CD4-positive, alpha-beta T cell treated with Interferon gamma for 1 hour (primary cell): ENCODE measurements around the gene HLA-C.
"Not testable (repeated sequence)": the region's sequence is repeated elsewhere in the genome, so short reads cannot be mapped to it uniquely, and the experiment has no call there.

ENCODE experiments used
- DNase-seq: peaks from one replicate; pipeline ENCODE4 v3.0.0-alpha.2; 2020

The HLA-C gene

DNA sequence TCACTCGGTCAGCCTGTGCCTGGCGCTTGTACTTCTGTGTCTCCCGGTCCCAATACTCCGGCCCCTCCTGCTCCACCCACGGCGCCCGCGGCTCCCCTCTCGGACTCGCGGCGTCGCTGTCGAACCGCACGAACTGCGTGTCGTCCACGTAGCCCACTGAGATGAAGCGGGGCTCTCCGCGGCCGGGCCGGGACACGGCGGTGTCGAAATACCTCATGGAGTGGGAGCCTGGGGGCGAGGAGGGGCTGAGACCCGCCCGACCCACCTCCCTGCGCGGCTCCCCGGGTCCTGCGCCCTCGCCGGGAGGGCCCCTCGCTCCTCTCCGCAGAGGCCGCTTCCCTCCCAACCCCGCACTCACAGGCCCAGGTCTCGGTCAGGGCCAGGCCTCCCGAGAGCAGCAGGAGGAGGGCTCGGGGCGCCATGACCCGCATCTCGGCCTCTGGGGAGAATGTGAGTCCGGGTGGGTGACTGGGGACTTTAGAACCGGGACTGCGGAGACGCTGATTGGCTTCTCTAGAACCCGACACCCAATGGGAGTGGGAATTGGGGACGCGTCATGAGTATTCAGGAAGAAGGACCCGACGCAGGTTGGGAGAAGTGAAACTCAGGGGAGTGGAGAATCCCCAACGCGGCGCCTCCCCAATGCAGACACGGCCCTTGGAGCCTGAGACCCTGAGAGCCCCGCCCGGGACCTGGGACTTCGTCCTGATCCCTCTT lies at the start of gene HLA-C:
Gene HLA-C (minus strand): TSS at position 452 of the 717 bp plus-strand sequence. CDS start 21 bp downstream, at position 431.
- peak; percentile 94 for DNase-seq

DNA sequence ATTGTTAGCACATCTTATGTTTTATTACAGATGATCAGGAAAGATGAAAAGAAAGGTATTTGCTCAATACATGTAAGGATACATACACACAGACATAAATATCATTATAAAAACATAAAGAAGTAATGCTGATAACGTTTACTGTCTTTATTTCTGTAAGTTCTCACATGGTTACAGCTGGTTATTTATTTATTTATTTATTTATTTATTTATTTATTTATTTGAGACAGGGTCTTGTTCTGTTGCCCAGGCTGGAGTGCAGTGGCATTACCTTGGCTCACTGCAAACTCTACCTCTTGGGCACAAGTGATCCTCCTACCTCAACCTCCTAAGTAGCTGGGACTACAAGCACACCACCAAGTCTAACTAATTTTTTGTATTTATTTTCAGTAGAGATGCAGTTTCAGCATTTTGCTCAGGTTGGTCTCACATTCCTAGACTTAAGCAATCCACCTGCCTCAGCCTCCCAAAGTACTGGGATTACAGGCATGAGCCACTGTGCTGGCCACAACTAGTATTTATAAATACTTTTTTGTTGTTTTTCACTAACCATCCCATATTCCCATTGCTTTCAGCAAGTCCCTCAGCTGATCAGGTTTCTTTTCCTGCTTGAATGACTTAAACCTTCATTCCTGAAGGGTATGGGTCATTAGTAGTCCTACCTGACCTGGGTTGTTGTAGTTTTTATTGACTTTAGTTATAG lies 49.3 kb upstream of the HLA-C start:
- DNase-seq, result no peak

DNA sequence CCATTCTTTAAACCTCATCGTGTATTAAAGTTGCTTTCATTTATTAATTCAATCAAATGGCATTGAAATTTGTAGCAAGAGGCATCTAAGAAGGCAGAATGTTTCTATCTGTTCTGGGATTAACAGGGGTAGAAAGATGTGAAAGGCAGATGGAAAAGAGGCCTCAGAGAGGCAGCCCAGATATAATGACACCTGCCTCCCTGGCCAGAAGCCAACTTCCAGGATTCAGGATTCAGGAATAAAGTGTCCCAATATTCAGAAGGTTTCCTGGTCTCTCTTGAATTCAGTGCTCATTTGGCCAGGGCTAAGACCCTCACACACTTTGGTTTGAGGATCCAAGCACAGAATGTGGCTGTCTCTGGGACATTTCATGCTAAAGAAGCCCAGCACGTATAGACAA lies 45.1 kb upstream of the HLA-C start:
- DNase-seq, result no peak

DNA sequence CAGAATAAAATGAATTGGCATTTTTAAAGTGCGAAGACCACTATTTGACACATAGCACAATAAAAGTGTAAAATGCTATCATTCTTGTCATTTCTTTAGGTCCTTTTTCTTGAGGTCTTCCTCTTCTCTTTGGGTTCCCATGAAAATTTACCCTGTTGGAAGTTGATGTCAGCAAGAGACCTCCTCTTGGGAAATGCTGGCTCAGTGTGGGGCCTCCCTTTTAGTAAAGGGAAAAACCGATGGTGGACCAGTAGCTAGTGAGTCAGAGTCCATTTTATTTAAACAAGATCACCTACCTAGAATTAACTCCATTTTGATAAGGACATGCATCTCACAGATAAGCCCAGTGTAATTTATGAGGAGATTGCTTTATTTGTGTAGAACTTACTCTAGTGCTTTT lies 37.7 kb upstream of the HLA-C start:
- DNase-seq, result no peak

DNA sequence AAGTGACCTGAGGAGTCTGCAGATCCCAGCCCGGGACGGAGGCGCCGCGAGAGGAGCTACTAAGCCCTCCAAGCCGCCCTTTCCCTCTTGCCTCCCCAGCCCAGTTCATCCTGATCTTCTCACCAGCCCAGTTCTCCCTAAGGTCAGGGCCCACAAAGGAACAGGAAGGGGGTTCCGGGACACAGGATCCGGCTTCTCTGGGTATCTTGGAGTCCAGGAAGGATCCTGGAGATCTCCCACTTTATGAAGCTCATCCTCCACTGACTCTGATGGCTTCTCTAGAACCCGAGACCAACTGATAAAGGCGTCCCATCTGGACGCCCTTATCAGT lies 36.9 kb upstream of the HLA-C start:
- no peak for DNase-seq

DNA sequence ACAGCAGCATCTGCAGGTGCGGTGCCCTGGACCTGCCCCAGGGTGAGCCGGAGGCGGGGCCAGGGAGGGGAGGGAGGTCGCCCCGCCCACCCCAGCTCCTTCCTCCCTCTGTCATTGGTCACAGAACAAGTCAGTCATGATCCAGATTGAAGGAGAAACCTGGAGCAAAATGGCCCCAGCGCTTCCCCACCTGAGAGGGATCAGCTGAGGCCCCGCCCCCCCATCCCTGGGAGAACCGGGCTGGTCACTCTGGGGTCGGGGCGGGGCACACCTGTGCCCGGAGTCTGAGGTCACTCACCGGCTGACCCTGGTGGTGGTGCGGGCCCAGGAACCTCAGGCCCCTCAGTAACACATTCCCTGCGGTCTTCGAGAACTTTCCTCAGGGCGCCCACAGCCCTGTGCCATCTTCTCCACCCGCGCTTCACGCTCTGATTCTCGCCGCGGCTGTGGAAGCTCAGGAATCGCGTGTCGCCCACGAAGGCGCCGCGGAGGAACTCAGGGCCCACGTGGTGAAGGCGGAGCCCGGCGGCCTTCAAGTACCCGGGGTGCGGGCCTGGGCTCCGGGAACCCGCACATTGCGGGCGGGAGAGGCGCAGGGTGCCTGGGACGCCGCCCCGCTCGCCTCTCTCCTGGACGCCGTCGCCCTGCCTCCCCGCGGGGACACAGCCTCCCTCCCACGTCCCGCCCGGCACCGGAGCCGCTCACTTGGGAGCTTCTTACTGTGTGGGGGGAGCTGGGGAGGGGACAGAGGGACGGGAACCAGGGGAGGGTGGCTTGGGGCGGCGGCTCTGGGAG lies 36.4 kb upstream of the HLA-C start:
- peak; percentile 83 for DNase-seq

DNA sequence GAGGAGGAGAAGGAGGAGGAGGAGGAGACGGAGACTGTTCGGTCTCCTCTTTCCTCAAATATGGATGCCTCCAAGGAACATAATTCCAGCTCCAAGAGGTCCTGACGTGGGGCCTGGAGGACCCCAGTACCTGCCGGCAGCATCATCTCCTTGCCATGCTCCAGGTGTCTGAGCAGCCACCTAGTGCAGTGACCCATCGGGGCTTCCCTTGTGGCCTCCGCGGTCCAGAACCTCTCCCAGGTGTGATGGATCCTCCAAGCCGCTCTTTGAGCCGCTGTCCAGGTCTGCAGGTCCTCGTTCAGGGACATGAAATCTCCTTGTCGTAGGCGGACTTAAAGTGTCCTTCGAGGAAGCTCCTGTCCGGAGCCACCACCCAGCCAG lies 35.8 kb upstream of the HLA-C start:
- DNase-seq, result no peak

DNA sequence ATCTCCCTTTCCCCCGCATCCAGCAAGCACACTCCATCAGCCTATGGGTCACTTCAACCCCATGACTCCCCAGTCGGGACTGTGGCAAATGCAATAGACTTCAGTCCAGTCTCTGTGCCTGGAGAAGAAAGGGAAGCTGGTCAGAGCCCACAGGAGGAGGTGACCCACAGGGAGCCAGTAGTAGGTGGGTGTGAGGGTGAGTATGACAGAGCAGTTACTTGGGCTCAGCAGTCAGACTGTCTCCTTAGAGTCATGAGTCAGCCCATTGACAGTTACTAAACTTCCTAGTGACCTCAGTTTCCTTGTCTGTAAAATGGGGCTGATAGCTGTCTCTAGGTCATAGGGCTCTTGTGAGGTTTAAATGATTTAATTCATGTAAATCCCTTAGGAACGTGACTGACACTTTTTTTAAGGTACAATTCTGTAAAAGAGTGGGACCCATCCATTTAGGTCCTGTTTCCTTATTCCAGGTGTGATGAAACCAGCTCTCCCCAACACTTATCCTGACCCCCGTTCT lies 33.9 kb upstream of the HLA-C start:
- no peak for DNase-seq

DNA sequence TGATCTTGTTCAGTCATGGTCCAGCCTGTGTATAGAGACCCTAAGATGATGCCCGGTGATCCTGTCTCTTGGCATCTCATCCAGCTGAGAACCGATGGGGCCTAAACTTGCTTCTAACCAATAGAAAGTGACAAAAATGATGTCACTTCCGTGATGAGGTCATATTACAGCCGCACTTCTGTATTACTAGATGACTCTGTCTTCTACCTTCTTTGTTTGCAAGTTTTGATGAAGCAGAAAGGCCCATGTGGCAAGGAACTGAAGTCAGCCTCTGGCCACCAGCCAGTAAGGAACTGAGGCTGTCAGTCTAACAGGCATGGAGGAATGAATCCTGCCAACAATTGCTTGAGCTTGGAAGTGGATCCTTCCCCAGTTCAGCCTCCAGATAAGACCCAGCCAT lies 32.8 kb upstream of the HLA-C start:
- no peak for DNase-seq

DNA sequence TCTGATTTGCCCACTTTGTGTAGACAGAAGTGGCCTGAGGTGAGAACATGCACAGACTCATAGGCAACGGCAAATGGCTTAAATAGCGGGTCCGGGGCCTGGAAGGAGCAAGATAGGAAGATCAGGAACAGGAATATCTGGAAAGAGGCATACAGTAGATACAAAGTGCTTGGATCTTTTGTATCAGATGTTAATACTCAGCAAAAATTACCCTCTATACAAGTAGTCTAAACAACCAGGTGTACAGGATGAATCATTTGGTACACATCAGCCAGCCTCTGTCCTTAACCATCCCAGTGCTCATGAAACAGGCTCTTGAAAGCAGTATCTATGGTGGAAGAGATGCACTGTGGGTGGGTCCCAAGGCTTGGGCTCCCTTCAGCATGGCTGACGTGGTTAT lies 28.9 kb upstream of the HLA-C start:
- DNase-seq, result no peak

DNA sequence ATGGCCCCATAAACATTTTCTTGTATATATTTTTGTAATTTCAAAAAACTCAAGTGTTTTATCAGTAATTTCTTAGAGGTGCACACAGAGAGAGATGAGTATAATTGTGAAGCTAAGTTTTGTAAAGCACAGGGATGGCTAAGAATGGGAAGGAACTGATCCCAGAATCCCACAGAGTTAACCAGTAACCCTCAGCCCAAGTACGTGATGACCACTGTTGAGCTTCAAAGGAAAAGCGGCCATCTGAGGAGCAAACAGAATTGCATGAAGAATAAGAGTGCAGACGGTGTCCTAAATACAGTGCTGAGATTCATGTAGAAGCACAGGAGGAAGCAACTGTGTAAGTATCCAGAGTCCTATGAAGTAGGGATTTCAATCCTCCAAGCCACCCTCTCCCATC lies 28.1 kb upstream of the HLA-C start:
- no peak for DNase-seq

DNA sequence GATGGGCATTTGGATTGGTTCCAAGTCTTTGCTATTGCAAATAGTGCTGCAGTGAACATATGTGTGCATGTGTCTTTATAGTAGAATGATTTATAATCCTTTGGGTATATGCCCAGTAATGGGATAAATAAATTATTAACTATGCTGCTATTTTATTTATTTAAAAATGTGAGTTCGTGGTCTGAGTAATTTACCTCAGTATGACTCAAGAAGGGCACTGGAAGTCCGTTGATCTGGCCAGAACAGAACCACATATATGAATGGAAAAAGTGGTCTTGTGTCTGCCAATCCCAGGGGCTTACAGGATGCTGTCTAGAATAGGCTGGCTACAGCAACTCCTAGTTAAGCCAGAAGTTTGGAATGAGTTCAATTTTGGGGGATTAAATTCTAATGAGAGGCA lies 27.6 kb upstream of the HLA-C start:
- DNase-seq, result no peak

DNA sequence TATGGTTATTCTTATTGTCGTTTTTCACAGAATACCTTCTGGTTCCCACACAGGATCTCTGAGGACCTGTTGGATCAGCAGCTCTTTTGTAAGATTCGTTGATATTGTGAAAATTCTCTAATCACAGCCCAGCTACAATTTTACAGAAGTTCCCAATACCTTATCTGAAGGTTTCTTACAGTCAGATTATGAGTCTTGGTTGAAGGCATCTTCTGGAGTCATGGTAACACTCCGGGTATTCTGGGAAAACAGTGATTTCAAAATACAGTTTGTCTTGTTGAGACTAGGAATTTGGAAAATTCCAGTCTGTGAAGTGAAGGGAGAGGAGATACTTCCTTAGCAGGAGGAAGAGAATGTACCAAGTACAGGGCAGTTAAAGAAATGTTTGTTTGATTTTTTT lies 22.2 kb upstream of the HLA-C start:
- no peak for DNase-seq

DNA sequence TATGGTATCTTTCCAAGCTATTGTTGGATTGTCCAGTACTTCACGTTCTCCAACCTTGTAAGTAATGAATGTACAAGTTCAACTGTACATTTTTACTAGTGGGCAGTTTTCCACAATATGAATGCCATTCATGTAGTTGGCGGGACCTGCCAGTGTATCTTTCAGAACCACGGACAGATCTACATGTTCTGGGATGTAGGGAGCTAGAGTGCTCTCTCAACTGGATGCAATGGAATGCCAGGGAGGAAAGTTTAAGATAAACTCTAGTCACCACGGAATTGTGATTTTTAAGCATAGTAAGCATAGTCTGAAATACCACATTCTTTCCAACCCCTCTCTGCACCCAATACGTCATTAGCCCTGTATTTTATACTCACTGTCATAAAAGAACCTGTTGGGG lies 21.5 kb upstream of the HLA-C start:
- no peak for DNase-seq

DNA sequence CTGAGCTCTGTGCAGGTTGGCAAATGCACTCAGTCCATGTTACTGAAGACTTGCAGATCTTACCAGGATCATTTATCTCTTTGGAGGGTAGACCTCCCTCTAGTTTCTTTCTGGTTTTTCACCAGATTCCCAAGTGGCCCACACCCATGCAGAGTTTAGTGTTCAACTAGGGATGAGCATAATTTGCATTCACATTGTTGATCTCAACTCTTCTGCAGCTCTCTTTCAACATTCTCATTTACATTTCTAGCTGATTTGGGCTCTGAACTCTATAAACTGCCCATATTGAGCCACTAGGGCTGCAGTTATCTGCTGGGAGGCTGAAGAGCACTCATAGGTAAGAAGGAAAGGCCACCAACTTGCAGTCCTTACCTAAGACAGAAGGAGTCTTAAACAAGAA lies 17.9 kb upstream of the HLA-C start:
- no peak for DNase-seq

DNA sequence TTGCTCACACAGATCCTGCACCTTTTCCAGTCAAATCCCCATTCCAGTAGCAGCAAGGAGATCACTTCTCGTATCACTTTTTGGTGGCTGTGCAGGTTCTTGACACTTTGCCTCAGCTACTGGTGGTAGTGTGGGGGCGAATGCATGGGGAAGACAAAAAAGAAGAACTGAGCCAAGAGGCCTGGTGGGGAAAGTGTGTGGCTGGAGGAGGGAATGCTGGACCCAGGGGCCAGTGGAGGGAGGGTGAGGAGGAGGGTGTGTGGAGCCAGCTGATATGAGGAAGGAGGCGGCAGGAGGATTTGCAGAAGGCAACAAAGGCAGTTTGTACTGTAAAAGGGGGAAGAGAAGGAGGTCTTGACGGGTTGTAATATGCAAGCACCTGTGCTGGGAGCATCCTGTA lies 15.7 kb upstream of the HLA-C start:
- no peak for DNase-seq

DNA sequence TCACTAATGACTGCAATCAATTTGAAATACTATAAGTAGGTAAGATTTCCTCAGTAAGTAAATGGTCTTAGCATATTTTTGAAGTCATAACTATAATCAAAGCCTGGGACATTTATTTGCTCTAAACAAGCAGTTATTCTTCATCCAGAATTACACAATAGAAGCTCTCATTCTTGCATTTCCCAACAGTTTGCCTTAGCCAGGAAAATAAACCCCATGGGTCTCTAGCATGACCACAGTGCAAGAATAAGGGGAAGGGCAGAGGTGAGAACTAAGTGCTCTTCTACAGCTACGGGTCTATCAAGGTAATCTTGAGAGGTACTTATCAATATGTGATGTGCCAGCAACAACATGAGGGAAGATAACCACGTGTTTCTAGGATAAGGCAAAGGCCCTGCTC lies 14.1 kb upstream of the HLA-C start:
- no peak for DNase-seq

DNA sequence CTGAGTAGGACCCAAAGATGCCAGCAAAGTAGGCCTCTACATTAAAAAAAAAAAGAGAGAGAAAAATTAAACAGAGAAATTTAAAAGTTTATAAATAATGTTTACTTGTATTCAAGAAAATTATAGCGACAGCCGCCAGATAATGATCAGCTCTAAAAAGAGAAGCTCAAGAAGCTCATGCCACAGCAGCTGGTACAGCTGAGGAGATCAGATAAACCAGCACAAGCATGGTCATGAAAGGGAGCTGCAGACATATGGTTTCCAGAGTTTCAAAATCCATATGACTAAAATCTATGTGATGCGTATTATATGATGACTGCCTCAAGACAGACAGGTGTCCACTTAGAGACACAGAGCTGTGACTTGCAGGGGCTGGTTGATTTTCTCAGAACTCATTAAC lies 13.6 kb upstream of the HLA-C start:
- DNase-seq, result no peak

DNA sequence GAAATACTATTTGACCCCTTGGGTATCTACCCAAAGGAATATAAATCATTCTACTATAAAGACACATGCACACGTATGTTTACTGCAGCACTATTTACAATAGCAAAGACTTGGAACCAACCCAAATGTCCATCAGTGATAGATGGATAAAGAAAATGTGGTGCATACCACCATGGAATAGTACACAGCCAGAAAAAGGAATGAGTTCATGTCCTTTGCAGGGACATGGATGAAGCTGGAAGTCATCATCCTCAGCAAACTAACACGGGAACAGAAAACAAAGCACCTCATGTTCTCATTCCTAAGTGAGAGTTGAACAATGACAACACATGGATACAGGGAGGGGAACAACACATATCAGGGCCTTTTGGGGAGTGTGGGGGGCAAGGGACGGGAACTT lies 7.8 kb upstream of the HLA-C start:
- not testable (repeated sequence) for DNase-seq

DNA sequence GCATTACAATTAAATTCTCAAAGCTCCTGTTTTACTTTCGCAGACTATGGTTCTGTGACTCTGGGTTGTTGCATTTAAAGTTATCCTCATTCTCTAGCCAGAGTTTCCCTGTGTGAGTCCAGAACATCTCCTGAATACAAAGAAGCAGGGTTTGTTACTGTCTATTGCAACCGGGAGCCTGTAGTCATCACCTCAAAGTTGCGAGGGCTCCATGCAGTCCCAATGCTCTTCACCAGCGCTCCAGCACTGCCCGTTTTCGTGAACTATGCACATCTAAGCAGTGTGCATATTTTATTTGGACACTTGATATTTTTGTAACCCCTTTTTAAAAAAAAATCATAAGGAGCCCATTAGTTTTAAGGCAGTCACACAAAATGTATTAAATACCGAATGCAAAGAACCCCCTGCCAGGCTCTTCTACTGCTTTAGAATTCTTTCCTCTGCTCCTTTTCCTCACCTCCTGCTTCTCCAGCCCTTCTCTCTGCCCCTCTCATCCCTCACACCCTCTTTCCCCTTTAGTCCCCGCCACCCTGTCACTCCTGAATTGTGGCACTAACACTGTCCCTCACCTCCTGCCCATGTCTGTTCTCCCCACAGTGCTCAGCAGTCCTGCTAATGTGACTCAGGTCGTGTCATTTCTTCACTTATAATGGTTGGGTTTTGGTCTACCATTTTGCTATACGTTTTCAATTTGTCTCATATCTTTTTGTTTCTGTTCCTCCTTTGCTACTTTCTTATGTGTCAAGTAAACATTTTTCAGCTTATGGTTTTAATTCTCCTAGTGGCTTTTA lies 1.1 kb upstream of the HLA-C start:
- peak; percentile 27 for DNase-seq

DNA sequence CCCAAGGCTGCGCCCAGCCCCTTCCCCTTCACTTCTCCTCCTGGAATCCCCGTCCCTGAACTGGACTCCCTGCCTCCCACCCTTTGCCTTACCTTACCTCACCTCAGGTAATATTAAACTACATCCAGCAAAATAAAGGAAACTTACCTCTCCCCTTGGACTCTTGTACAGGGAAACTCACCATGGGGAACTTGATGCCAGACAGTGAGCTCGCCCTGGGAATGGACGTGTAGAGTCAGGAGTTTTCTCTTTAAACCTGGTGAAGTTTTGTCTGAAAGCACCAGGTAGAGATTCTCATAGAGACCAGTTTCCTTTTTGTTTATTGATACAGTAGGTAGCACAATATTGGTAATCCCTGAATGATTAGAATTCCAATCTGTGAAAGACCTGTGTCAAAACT lies 544 bp upstream of the HLA-C start:
- DNase-seq, result no peak

DNA sequence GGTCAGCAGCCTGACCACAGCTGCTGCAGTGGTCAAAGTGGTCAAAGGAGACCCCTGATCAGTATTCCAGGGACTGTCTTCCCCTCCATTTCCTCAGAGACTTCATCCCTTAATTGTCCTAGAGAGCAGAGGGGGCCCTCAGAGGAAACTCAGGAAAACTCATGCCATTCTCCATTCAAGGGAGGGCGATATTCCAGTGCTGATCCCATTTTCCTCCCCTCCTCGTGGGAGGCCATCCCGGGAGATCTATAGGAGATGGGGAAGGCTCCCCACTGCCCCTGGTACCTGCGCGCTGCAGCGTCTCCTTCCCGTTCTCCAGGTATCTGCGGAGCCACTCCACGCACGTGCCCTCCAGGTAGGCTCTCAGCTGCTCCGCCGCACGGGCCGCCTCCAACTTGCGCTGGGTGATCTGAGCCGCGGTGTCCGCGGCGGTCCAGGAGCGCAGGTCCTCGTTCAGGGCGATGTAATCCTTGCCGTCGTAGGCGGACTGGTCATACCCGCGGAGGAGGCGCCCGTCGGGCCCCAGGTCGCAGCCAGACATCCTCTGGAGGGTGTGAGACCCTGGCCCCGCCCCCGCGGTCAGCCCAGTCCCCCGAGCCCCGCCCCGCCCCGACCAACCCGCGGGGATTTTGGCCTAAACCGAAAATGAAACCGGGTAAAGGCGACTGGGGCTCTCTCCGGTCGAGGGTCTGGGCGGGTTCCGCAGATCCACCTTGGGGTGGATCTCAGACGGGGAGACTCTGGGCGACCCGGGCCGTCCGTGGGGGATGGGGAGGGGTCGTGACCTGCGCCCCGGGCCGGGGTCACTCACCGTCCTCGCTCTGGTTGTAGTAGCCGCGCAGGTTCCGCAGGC lies 878 bp downstream of the HLA-C start:
- peak; percentile 54 for DNase-seq
